ENCODE results near the gene KANK3. TPM values are rescaled to one million over a fixed set of nuclear protein-coding genes. Genes with fewer than 3 reads are reported as not detected.

Gene KANK3
- total RNA-seq (ENCODE audit: low replicate concordance), result 1.6 and 3.1 TPM in 2 replicates
- long read RNA-seq, result 0 reads

GRCh38 chr19:8342684-8343482 lies at the start of gene KANK3:
Gene KANK3, minus strand, starts transcription at chr19:8343262. Its CDS starts 5,434 bp downstream, at chr19:8337828.
- DNase-seq (ENCODE audit: extremely low spot score, unreplicated experiment), result peak; percentile 90
- Mint-ChIP-seq H3K36me3 (no peaks in the 10 kb centered on the region), H3K27me3 (peaks cover 56% of the 10 kb centered on the region), H3K9me3 (no peaks in the 10 kb centered on the region), H3K27ac (peak within 1 kb of the TSS; percentile 55), H3K4me1 (ENCODE audit: unreplicated experiment) (peaks cover 3% of the 10 kb centered on the region), H3K4me3 (peak within 1 kb of the TSS; percentile 79)
- TF ChIP-seq, protein P1, sequence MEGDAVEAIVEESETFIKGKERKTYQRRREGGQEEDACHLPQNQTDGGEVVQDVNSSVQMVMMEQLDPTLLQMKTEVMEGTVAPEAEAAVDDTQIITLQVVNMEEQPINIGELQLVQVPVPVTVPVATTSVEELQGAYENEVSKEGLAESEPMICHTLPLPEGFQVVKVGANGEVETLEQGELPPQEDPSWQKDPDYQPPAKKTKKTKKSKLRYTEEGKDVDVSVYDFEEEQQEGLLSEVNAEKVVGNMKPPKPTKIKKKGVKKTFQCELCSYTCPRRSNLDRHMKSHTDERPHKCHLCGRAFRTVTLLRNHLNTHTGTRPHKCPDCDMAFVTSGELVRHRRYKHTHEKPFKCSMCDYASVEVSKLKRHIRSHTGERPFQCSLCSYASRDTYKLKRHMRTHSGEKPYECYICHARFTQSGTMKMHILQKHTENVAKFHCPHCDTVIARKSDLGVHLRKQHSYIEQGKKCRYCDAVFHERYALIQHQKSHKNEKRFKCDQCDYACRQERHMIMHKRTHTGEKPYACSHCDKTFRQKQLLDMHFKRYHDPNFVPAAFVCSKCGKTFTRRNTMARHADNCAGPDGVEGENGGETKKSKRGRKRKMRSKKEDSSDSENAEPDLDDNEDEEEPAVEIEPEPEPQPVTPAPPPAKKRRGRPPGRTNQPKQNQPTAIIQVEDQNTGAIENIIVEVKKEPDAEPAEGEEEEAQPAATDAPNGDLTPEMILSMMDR (conservative IDR thresholded peaks at IDR 0.05), result no peak

GRCh38 chr19:8392017-8392591 lies 49.0 kb upstream of the KANK3 start:
- TF ChIP-seq, protein P1 (conservative IDR thresholded peaks at IDR 0.05), result no peak
- peaks cover 20% of the 10 kb centered on the region for H3K4me1 Mint-ChIP-seq (ENCODE audit: unreplicated experiment)
- H3K27me3 Mint-ChIP-seq, result no peaks in the 10 kb centered on the region
- peak overlapping the region; percentile 49 for H3K4me3 Mint-ChIP-seq
- H3K9me3 Mint-ChIP-seq, result peaks cover 4% of the 10 kb centered on the region
- H3K36me3 Mint-ChIP-seq, result peaks cover 8% of the 10 kb centered on the region
- no peak for DNase-seq (ENCODE audit: extremely low spot score, unreplicated experiment)
- peak overlapping the region; percentile 55 for H3K27ac Mint-ChIP-seq

DNA sequence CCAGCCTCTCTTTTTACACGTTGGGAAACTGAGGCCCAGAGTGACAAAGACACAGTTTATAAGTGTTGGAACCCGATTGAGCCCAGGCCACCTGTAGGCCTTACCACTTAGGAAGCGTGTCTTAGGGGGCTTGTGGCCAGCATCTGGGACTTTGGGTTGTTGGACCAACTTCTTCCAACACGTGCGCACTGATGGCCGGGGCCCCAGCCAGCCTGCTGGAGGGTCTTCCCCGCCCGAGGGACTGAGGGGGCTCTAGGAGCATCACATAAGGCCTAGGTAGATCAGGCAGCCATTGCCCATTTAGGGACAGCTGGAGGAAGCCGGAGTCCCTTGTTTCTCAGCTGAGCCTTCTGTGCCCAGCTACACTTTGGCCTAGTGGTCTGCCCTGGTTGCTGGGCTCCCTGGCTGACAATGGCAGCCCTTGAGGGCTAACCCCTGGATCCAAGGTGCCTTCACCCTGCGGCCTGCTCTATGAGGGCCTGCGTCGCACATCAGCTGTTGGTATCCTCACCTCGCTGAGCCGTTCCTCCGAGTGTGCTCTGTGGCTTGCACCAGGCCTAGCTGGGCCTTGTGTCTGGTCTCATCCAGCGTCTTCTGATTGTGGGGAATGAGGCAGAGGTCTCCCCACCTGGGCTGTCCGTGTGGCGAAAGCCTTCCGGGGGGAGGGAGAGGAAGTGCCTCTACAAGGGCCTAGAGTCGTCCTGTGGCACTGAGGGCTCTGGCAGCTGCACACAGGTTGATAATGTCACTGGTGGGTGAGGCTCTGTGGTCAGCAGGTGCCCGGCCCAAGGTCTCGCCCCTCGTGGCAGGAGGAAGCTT lies 48.3 kb upstream of the KANK3 start:
- peaks cover 19% of the 10 kb centered on the region for H3K4me1 Mint-ChIP-seq (ENCODE audit: unreplicated experiment)
- H3K4me3 Mint-ChIP-seq, result peak overlapping the region; percentile 82
- DNase-seq (ENCODE audit: extremely low spot score, unreplicated experiment), result no peak
- peaks cover 8% of the 10 kb centered on the region for H3K36me3 Mint-ChIP-seq
- H3K9me3 Mint-ChIP-seq, result peaks cover 8% of the 10 kb centered on the region
- H3K27me3 Mint-ChIP-seq, result no peaks in the 10 kb centered on the region
- TF ChIP-seq, protein P1 (conservative IDR thresholded peaks at IDR 0.05), result no peak
- H3K27ac Mint-ChIP-seq, result peak overlapping the region; percentile 96

DNA sequence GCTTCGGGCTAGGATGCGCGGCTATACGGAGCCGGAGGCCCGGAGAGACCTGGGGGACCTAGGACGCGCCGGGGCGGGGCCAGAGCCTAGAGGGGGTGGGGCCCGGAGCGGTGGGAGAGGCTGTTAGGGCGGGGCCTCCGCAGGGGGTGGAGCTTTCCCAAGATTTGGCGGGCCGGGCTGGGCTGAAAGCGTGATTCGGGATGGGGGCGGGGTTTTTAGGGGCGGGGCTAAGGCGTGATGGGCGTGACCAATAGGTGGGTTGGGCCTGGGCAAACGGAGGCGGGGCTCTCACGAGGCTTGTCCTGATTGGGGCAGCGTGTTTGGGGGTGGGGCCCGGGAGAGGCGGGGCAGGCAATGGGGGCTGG lies 47.5 kb upstream of the KANK3 start:
- DNase-seq (ENCODE audit: extremely low spot score, unreplicated experiment), result peak; percentile 97
- H3K4me3 Mint-ChIP-seq, result peak overlapping the region; percentile 82
- peaks cover 8% of the 10 kb centered on the region for H3K9me3 Mint-ChIP-seq
- H3K27ac Mint-ChIP-seq, result peak overlapping the region; percentile 96
- H3K27me3 Mint-ChIP-seq, result no peaks in the 10 kb centered on the region
- H3K36me3 Mint-ChIP-seq, result peaks cover 8% of the 10 kb centered on the region
- H3K4me1 Mint-ChIP-seq (ENCODE audit: unreplicated experiment), result peaks cover 22% of the 10 kb centered on the region
- TF ChIP-seq, protein P1 (conservative IDR thresholded peaks at IDR 0.05), result no peak

- DNase-seq (ENCODE audit: extremely low spot score, unreplicated experiment), result peak; percentile 98
- Mint-ChIP-seq H3K9me3 (peaks cover 8% of the 10 kb centered on the region), H3K4me3 (peak within 1 kb of the TSS; percentile 88), H3K27ac (peak within 1 kb of the TSS; percentile 96), H3K27me3 (no peaks in the 10 kb centered on the region), H3K4me1 (ENCODE audit: unreplicated experiment) (peaks cover 28% of the 10 kb centered on the region), H3K36me3 (peaks cover 8% of the 10 kb centered on the region)
- TF ChIP-seq, protein P1 (conservative IDR thresholded peaks at IDR 0.05), result no peak
Observed at GRCh38 chr19:8389891-8390616, 47.0 kb upstream of the KANK3 start, which contains the start of gene RAB11B. Gene RAB11B, plus strand, starts transcription at chr19:8390360. Its CDS starts 57 bp downstream, at chr19:8390417.

Measured in type B pancreatic cell (in vitro differentiated cells).